H1 (cell line): Measurements from ENCODE around the gene SORBS1. TPM values are rescaled to one million over a fixed set of nuclear protein-coding genes. Genes with fewer than 3 reads are reported as not detected.
A peak's percentile ranks its signal among the peaks of the same experiment; 100 is the strongest.

ENCODE experiments used
- CTCF ChIA-PET: fragments of 300-600 bp; sonication (Branson Sonifier 250); formaldehyde crosslinking; loops from one replicate; lab custom pipeline; 2021; ENCODE audit not compliant: partially characterized antibody; lab: Charles Lee
- POLR2A ChIA-PET: fragments of 300-600 bp; sonication (Branson Sonifier 250); formaldehyde crosslinking; loops from one replicate; lab custom pipeline; 2021; ENCODE audit warnings: inconsistent platforms; ENCODE audit not compliant: partially characterized antibody; lab: Charles Lee
- DNase-seq, 2 experiments: peaks; one replicate each; pipeline versions ENCODE4 v3.0.0 to v3.0.0-alpha.2; 2010 to 2022; ENCODE audit warnings: low spot score in 2 of 2, low read depth in 1 of 2, mixed read lengths in 1 of 2
- FAIRE-seq: peaks from 2 replicates; lab custom pipeline; 2011; peaks lifted over from hg19 to GRCh38; lab: Jason Lieb, UNC
- H2AFZ ChIP-seq: 2 replicates; pipeline ENCODE4 v1.8.1; 2012; ENCODE audit warnings: low read length, inconsistent platforms
- H2AK5ac ChIP-seq: 2 replicates; pipeline ENCODE4 v1.6.1; 2013; ENCODE audit warnings: low read depth, low read length
- H2BK120ac ChIP-seq: replicated peaks from 2 replicates; pipeline ENCODE3; 2013; ENCODE audit warnings: low read depth, low read length, inconsistent platforms
- H2BK12ac ChIP-seq: 2 replicates; pipeline ENCODE4 v1.6.1; 2013; ENCODE audit warnings: low read depth, low read length
- H2BK15ac ChIP-seq: 2 replicates; pipeline ENCODE4 v1.6.1; 2013; ENCODE audit warnings: low read length
- H2BK20ac ChIP-seq: 2 replicates; pipeline ENCODE4 v1.6.1; 2013; ENCODE audit warnings: low read length
- H2BK5ac ChIP-seq: 2 replicates; pipeline ENCODE4 v1.6.1; 2013; ENCODE audit warnings: low read depth, low read length
- H3K14ac ChIP-seq: 2 replicates; pipeline ENCODE4 v1.6.1; 2013; ENCODE audit warnings: inconsistent platforms; ENCODE audit not compliant: insufficient read length
- H3K18ac ChIP-seq: 2 replicates; pipeline ENCODE4 v1.6.1; 2013; ENCODE audit warnings: low read length; ENCODE audit errors: extremely low read depth
- H3K23ac ChIP-seq: 2 replicates; pipeline ENCODE4 v1.6.1; 2013; ENCODE audit warnings: inconsistent platforms; ENCODE audit not compliant: insufficient read length
- H3K23me2 ChIP-seq: 2 replicates; pipeline ENCODE4 v1.6.1; 2013; ENCODE audit warnings: low read depth, low read length
- H3K27ac ChIP-seq: 2 replicates; pipeline ENCODE4 v1.6.1; 2011; ENCODE audit warnings: low read depth, low read length, inconsistent platforms
- H3K27me3 ChIP-seq, 4 experiments: replicated peaks in 1 of 4; 1 replicate in 1 of 4; 2 replicates in 3 of 4; pipeline versions ENCODE4 v1.6.1 to v1.8.1; 2011 to 2013; ENCODE audit warnings: low read length in 3 of 4, mild to moderate bottlenecking in 3 of 4, inconsistent platforms in 2 of 4, mixed read lengths in 2 of 4, moderate library complexity in 1 of 4; ENCODE audit not compliant: control insufficient read depth in 3 of 4, insufficient read depth in 3 of 4; ENCODE audit errors: extremely low read depth in 1 of 4
- H3K36me3 ChIP-seq, 4 experiments: 2 replicates each; pipeline versions ENCODE4 v1.6.1 to v1.8.1; 2011 to 2013; ENCODE audit warnings: mild to moderate bottlenecking in 4 of 4, low read length in 3 of 4, moderate library complexity in 2 of 4, control low read depth in 1 of 4, inconsistent platforms in 1 of 4; ENCODE audit not compliant: insufficient read depth in 4 of 4, control insufficient read depth in 2 of 4
- H3K4ac ChIP-seq: replicated peaks from 2 replicates; pipeline ENCODE3; 2013; ENCODE audit warnings: low read length, low read depth, mixed read lengths, inconsistent platforms; ENCODE audit not compliant: insufficient read length
- H3K4me1 ChIP-seq, 4 experiments: replicated peaks in 1 of 4; 1 replicate in 1 of 4; 2 replicates in 3 of 4; pipeline versions ENCODE4 v1.6.1 to v1.8.1; 2011 to 2013; ENCODE audit warnings: low read length in 3 of 4, inconsistent platforms in 2 of 4, mixed read lengths in 1 of 4; ENCODE audit not compliant: insufficient read depth in 4 of 4, control insufficient read depth in 3 of 4
- H3K4me2 ChIP-seq, 2 experiments: 2 replicates each; pipeline versions ENCODE4 v1.6.1 to v1.8.1; 2011 to 2013; ENCODE audit warnings: low read depth in 2 of 2, low read length in 2 of 2, control low read depth in 1 of 2, inconsistent platforms in 1 of 2, mild to moderate bottlenecking in 1 of 2; ENCODE audit not compliant: insufficient read depth in 1 of 2
- H3K4me3 ChIP-seq, 4 experiments: fragments of 200-600, 300-600 bp in 1 of 4; sonication (generic), shearing (Covaris generic), sonication (Bioruptor Twin) in 1 of 4; 2 replicates each; pipeline versions ENCODE4 v1.5.1 to v1.8.1; 2011 to 2016; ENCODE audit warnings: low read length in 4 of 4, low read depth in 3 of 4, control low read depth in 2 of 4, inconsistent platforms in 2 of 4, mild to moderate bottlenecking in 2 of 4, mixed read lengths in 1 of 4, moderate library complexity in 1 of 4; ENCODE audit not compliant: insufficient read depth in 2 of 4; ENCODE audit errors: extremely low read depth in 1 of 4
- H3K56ac ChIP-seq: replicated peaks from 2 replicates; pipeline ENCODE3; 2013; ENCODE audit warnings: low read depth, mild to moderate bottlenecking, mixed read lengths, low read length, inconsistent platforms; ENCODE audit not compliant: insufficient read length
- H3K79me1 ChIP-seq: 2 replicates; pipeline ENCODE4 v1.6.1; 2013; ENCODE audit warnings: low read depth, low read length, control low read depth
- H3K79me2 ChIP-seq, 2 experiments: 2 replicates each; pipeline versions ENCODE4 v1.6.1 to v1.8.1; 2012 to 2013; ENCODE audit warnings: low read length in 2 of 2, mild to moderate bottlenecking in 2 of 2, inconsistent platforms in 1 of 2; ENCODE audit not compliant: insufficient read depth in 2 of 2, control insufficient read depth in 1 of 2
- H3K9ac ChIP-seq, 4 experiments: replicated peaks in 1 of 4; 1 replicate in 1 of 4; 2 replicates in 3 of 4; pipeline versions ENCODE4 v1.6.1 to v1.8.1; 2011 to 2013; ENCODE audit warnings: low read depth in 3 of 4, low read length in 3 of 4, control low read depth in 2 of 4, mild to moderate bottlenecking in 2 of 4, moderate library complexity in 2 of 4, inconsistent platforms in 1 of 4; ENCODE audit errors: extremely low read depth in 1 of 4
- H3K9me3 ChIP-seq, 2 experiments: 2 replicates each; pipeline versions ENCODE4 v1.6.1 to v1.8.1; 2012 to 2013; ENCODE audit warnings: mild to moderate bottlenecking in 2 of 2, moderate library complexity in 2 of 2, control low read depth in 1 of 2, inconsistent platforms in 1 of 2, low read depth in 1 of 2, low read length in 1 of 2, mixed read lengths in 1 of 2; ENCODE audit not compliant: insufficient read depth in 2 of 2
- H4K20me1 ChIP-seq, 2 experiments: replicated peaks in 1 of 2; 2 replicates each; pipeline versions ENCODE3 to v1.8.1; 2011 to 2013; ENCODE audit warnings: inconsistent platforms in 2 of 2, low read length in 2 of 2, mild to moderate bottlenecking in 1 of 2; ENCODE audit not compliant: insufficient read depth in 2 of 2, control insufficient read depth in 1 of 2
- H4K5ac ChIP-seq: 2 replicates; pipeline ENCODE4 v1.6.1; 2013; ENCODE audit warnings: low read length, low read depth, mixed read lengths, inconsistent platforms; ENCODE audit not compliant: insufficient read length
- H4K8ac ChIP-seq: 2 replicates; pipeline ENCODE4 v1.8.0; 2013; ENCODE audit warnings: mild to moderate bottlenecking, moderate library complexity, low read length, inconsistent platforms; ENCODE audit not compliant: insufficient read depth; ENCODE audit errors: extremely low read depth
- H4K91ac ChIP-seq: replicated peaks from 2 replicates; pipeline ENCODE3; 2013; ENCODE audit warnings: low read length, mixed read lengths, inconsistent platforms; ENCODE audit not compliant: insufficient read length
- HDAC6 ChIP-seq: IDR thresholded peaks from one replicate; pipeline ENCODE4 v1.7.1; 2012; ENCODE audit warnings: low read depth, mild to moderate bottlenecking, inconsistent platforms, low read length, moderate library complexity
- WGBS, 2 experiments: shearing (Covaris generic) in 1 of 2; methylation state at CpG; one replicate each; pipeline versions ENCODE4 v1.1.6 to v1.1.7; 2013 to 2015; ENCODE audit warnings: low lambda C conversion rate in 2 of 2, mixed read lengths in 2 of 2, inconsistent platforms in 1 of 2, low coverage in 1 of 2, missing lambda C conversion rate in 1 of 2; ENCODE audit not compliant: insufficient replicate concordance in 2 of 2, insufficient coverage in 1 of 2, insufficient read length in 1 of 2; ENCODE audit errors: extremely low coverage in 1 of 2, missing lambda C conversion rate in 1 of 2; 5-methylcytosine and 5-hydroxymethylcytosine counted together
- polyA plus RNA-seq, 7 experiments: library from polyadenylated mRNA; depleted of rRNA in 3 of 7; stranded (reverse) in 5 of 7; unstranded in 2 of 7; fragments of >200 nt in 5 of 7; fragments of 200-250 nt in 2 of 7; gene quantifications; 1 replicate in 5 of 7; 2 replicates in 1 of 7; 4 replicates in 1 of 7; pipeline versions ENCODE4 v1.2.1 to v1.2.3, GENCODE V29; 2011 to 2013; ENCODE audit warnings: missing spikeins in 2 of 7, mixed read lengths in 2 of 7
- total RNA-seq: library from RNA; stranded (reverse); fragmentation: NEBNext Ultra II Directional; extraction: Animal tissue kit (Norgen Biotek cat#: 25700); gene quantifications from 2 replicates; pipeline ENCODE4 v1.2.1, GENCODE V29; 2021

Gene SORBS1
- total and polyA plus RNA-seq, 2 of the 8 experiments (the other 6 are each of a cell fraction or from before 2014, with no cell fraction given): 16.0 to 35.0 TPM

DNA sequence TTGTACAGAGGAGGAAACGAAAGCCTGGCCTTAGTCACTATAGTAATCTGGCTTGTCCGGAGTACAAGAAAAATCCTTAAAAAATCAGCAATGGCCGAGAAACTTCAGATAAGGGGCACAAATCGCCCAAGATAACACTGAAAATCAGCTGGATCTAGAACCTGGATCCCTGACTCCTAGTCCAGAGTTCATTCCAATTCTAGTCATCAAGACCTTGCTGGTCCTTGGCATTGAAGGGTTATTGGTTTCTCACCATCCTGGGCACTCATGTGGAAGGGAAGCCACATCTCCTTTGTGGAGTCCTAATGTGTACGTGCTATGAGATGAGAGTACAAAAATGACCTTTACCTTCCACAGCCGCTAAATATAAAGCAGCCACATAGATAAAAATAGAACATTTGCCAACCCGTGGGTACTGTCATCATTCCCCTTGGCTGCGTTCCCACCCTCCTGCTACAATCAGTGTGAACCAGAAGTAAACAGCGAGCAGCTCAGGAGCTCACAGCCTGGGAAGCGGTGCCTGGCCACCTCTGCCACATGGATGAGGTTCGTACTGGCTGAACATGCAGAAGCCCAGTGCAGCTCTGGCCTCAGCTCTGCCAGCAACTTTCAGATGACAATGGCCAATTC is 154.4 kb downstream of the SORBS1 start:
- H3K18ac ChIP-seq: no peak overlapping the region
- no peak overlapping the region for H2AK5ac ChIP-seq
- H3K4ac ChIP-seq: no peak overlapping the region
- no peaks in the 10 kb centered on the region for H3K23me2 ChIP-seq
- TF ChIP-seq HDAC6: no peak
- peak overlapping the region; percentile 39; the same call in 1 of the 2 replicates for H2BK12ac ChIP-seq
- H2BK20ac ChIP-seq: peak overlapping the region; percentile 4; the same call in 1 of the 2 replicates
- no peak overlapping the region for H3K23ac ChIP-seq
- ChIA-PET POLR2A (no interaction called here), CTCF (interaction anchor here (0.7 to 2.3 kb wide), 6 partner anchors 9 to 196 kb away, joined by 3 to 9 read pairs (median 3); no protein-coding TSS in a partner anchor)
- H3K27me3 ChIP-seq: no peaks in the 10 kb centered on the region
- FAIRE-seq (no peak), DNase-seq (no peak)
- peaks cover 4 to 12% (median 8%) of the 10 kb centered on the region in 4 experiments for H3K4me1 ChIP-seq
- H3K4me2 ChIP-seq: no peak overlapping the region
- H2AFZ ChIP-seq: no peak overlapping the region
- H2BK120ac ChIP-seq: no peak overlapping the region
- no peaks in the 10 kb centered on the region for H4K20me1 ChIP-seq
- H4K5ac ChIP-seq: no peak overlapping the region
- peaks cover 0 to 9% (median 3%) of the 10 kb centered on the region in 4 experiments; a peak in 2 of 8 replicates for H3K36me3 ChIP-seq
- H3K56ac ChIP-seq: no peak overlapping the region
- no peaks in the 10 kb centered on the region for H3K9me3 ChIP-seq
- no peaks in the 10 kb centered on the region for H3K79me1 ChIP-seq
- no peaks in the 10 kb centered on the region for H3K79me2 ChIP-seq
- WGBS, 2 experiments: 95% methylated on average over 11 of the region's 11 CpGs; no CpG with 5 or more reads in 1 of the 2 experiments
- no peak overlapping the region for H4K91ac ChIP-seq
- H4K8ac ChIP-seq: no peak overlapping the region
- H3K14ac ChIP-seq: no peak overlapping the region
- H3K9ac ChIP-seq: no peak overlapping the region
- no peak overlapping the region for H3K27ac ChIP-seq
- no peak overlapping the region; the same call in 1 of the 2 replicates for H2BK5ac ChIP-seq
- no peak overlapping the region for H3K4me3 ChIP-seq
- no peak overlapping the region for H2BK15ac ChIP-seq
